Colonic mucosa (tissue), 4 donors: ENCODE measurements around the gene NUDT1. TPM values are rescaled to one million over a fixed set of nuclear protein-coding genes. Genes with fewer than 3 reads are reported as not detected.
A peak's percentile ranks its signal among the peaks of the same experiment; 100 is the strongest.

Source experiments
- DNase-seq: peaks from one replicate; pipeline ENCODE4 v3.0.0-alpha.2; 2020
- H3K27ac ChIP-seq: fragments of 200-600 bp; one replicate; pipeline ENCODE4 v1.8.0; 2021
- H3K27me3 ChIP-seq: fragments of 200-600 bp; one replicate; pipeline ENCODE4 v1.8.0; 2021
- H3K36me3 ChIP-seq: fragments of 200-600 bp; one replicate; pipeline ENCODE4 v1.8.0; 2021
- H3K4me1 ChIP-seq: fragments of 200-600 bp; one replicate; pipeline ENCODE4 v1.8.0; 2021; ENCODE audit warnings: mild to moderate bottlenecking
- H3K4me3 ChIP-seq: fragments of 200-600 bp; one replicate; pipeline ENCODE4 v1.8.0; 2021
- H3K9ac ChIP-seq, 2 donors: one replicate each; pipeline ENCODE4 v1.7.0; 2013; ENCODE audit warnings: control low read depth in 2 of 2, low read depth in 2 of 2, low read length in 2 of 2
- H3K9me3 ChIP-seq: fragments of 200-600 bp; one replicate; pipeline ENCODE4 v1.8.0; 2021
- CTCF ChIP-seq: fragments of 200-600 bp; IDR thresholded peaks from one replicate; pipeline ENCODE4 v1.8.0; 2022; ENCODE audit warnings: antibody characterized with exemption, mild to moderate bottlenecking
- intact Hi-C: fragments of 100-400 bp; cut with DNase I; formaldehyde crosslinking; loops from one replicate; pipeline ENCODE4 v1.14.1; 2022
- total RNA-seq, 2 donors: library from RNA; stranded (reverse); fragmentation: NEBNext Ultra II Directional in 1 of 2; extraction: Animal tissue kit (Norgen Biotek cat#: 25700) in 1 of 2; gene quantifications; one replicate each; pipeline ENCODE4 v1.2.1, GENCODE V29; 2021
- donor health status: healthy.
- donor health status: DM: no; HTN: no; CAD: no.
- donor health status: DM: no; HTN: no; CAD: no.

The NUDT1 gene
- total RNA-seq: 10 to 100 TPM; 15.0 to 51.6 TPM

- no peak for TF ChIP-seq CTCF
- peaks cover 8% of the 10 kb centered on the region for H3K4me1 ChIP-seq
- intact Hi-C loops: no loop called here
Observed at GRCh38 chr7:2241580-2242540, at the start of gene NUDT1, which contains the start of gene MRM2. TSS of gene NUDT1 (plus strand) at chr7:2242226. CDS start at chr7:2244575, 2,349 bp downstream. TSS of gene MRM2 (minus strand) at chr7:2242205. CDS start at chr7:2242169, 36 bp downstream.

GRCh38 chr7:2192831-2193534 lies 49.0 kb upstream of the NUDT1 start:
- no peak for DNase-seq
- intact Hi-C loops: no loop called here
- H3K4me1 ChIP-seq: no peaks in the 10 kb centered on the region
- no peak for TF ChIP-seq CTCF
- no peaks in the 10 kb centered on the region for H3K27me3 ChIP-seq
- no peaks in the 10 kb centered on the region for H3K36me3 ChIP-seq
- H3K27ac ChIP-seq: no peak overlapping the region
- H3K4me3 ChIP-seq: no peak overlapping the region
- H3K9me3 ChIP-seq: no peaks in the 10 kb centered on the region
- H3K9ac ChIP-seq: no peak overlapping the region

More at GRCh38 chr7:2241580-2242540, at the start of gene NUDT1, which contains the start of gene MRM2:
- peak within 1 kb of the TSS; percentile 52 for H3K27ac ChIP-seq
- H3K27me3 ChIP-seq: no peaks in the 10 kb centered on the region
- peak within 1 kb of the TSS; percentile 100 for H3K4me3 ChIP-seq
- peak; percentile 90 for DNase-seq
- H3K36me3 ChIP-seq: no peaks in the 10 kb centered on the region
- no peaks in the 10 kb centered on the region for H3K9me3 ChIP-seq
- H3K9ac ChIP-seq: peak within 1 kb of the TSS; percentile 73 to 92

- no peak for DNase-seq
- Histone ChIP-seq H3K27ac (no peak overlapping the region), H3K4me1 (no peaks in the 10 kb centered on the region), H3K4me3 (no peak overlapping the region), H3K9me3 (no peaks in the 10 kb centered on the region), H3K9ac (no peak overlapping the region), H3K36me3 (no peaks in the 10 kb centered on the region), H3K27me3 (no peaks in the 10 kb centered on the region)
- TF ChIP-seq CTCF: no peak
- intact Hi-C loops: no loop called here
Observed at GRCh38 chr7:2193575-2194305, 48.3 kb upstream of the NUDT1 start.

- H3K9me3 ChIP-seq: no peaks in the 10 kb centered on the region
- DNase-seq: no peak
- no peak overlapping the region for H3K4me3 ChIP-seq
Observed at GRCh38 chr7:2195400-2196246, 46.4 kb upstream of the NUDT1 start.

More at GRCh38 chr7:2195400-2196246, 46.4 kb upstream of the NUDT1 start:
- Histone ChIP-seq H3K27ac (no peak overlapping the region), H3K27me3 (no peaks in the 10 kb centered on the region), H3K4me1 (no peaks in the 10 kb centered on the region), H3K36me3 (no peaks in the 10 kb centered on the region), H3K9ac (no peak overlapping the region)
- TF ChIP-seq CTCF: no peak
- intact Hi-C loops: no loop called here
